GM23338 (cell line): ENCODE data around the gene GGT6. TPM values are rescaled to one million over a fixed set of nuclear protein-coding genes. Genes with fewer than 3 reads are reported as not detected.

Experiments
- ATAC-seq: fragments of 200-7000 bp; cut with Tn5 transposase; 3 replicates; pipeline ENCODE4 v1.9.1; 2020
- DNase-seq: peaks from one replicate; pipeline ENCODE4 v3.0.0-alpha.2; 2015; ENCODE audit warnings: low spot score
- H2AFZ ChIP-seq: fragments of 200-600 bp; sonication (generic); 2 replicates; pipeline ENCODE4 v1.8.0; 2016; ENCODE audit warnings: antibody characterized with exemption, mild to moderate bottlenecking, moderate library complexity
- H3F3A ChIP-seq: fragments of 200-600 bp; sonication (generic); replicated peaks from 2 replicates; pipeline ENCODE4 v1.8.0; 2017; ENCODE audit warnings: antibody characterized with exemption, mixed run types, low read depth
- H3K27ac ChIP-seq: fragments of 200-600 bp; sonication (generic); 2 replicates; pipeline ENCODE4 v1.6.1; 2016; ENCODE audit warnings: low read depth
- H3K27me3 ChIP-seq: fragments of 200-600 bp; sonication (generic); 2 replicates; pipeline ENCODE4 v1.8.0; 2016; ENCODE audit warnings: mild to moderate bottlenecking, mixed run types, moderate library complexity; ENCODE audit not compliant: insufficient read depth
- H3K36me3 ChIP-seq: fragments of 200-600 bp; sonication (generic); 2 replicates; pipeline ENCODE4 v1.8.0; 2016; ENCODE audit warnings: mild to moderate bottlenecking; ENCODE audit not compliant: insufficient read depth
- H3K4me1 ChIP-seq: fragments of 200-600 bp; sonication (generic); 2 replicates; pipeline ENCODE4 v1.8.0; 2016; ENCODE audit warnings: mild to moderate bottlenecking, moderate library complexity; ENCODE audit not compliant: insufficient read depth
- H3K4me2 ChIP-seq: fragments of 200-600 bp; sonication (generic); 2 replicates; pipeline ENCODE4 v1.7.1; 2017; ENCODE audit warnings: mixed run types
- H3K4me3 ChIP-seq: fragments of 200-600 bp; sonication (generic); 2 replicates; pipeline ENCODE4 v1.6.1; 2016; ENCODE audit warnings: mixed run types
- H3K79me2 ChIP-seq: fragments of 200-600 bp; sonication (generic); replicated peaks from 2 replicates; pipeline ENCODE4 v1.8.0; 2017; ENCODE audit warnings: mild to moderate bottlenecking; ENCODE audit not compliant: insufficient read depth
- H3K9me2 ChIP-seq: fragments of 200-600 bp; sonication (generic); 2 replicates; pipeline ENCODE4 v1.8.0; 2017; ENCODE audit not compliant: insufficient read depth
- H4K20me1 ChIP-seq: fragments of 200-600 bp; sonication (generic); replicated peaks from 2 replicates; pipeline ENCODE4 v1.8.0; 2017; ENCODE audit warnings: mild to moderate bottlenecking; ENCODE audit not compliant: insufficient read depth
- H3K27ac Mint-ChIP-seq: 2 replicates; pipeline ENCODE4 v1.8.0; 2020; ENCODE audit warnings: inconsistent platforms, mild to moderate bottlenecking, moderate library complexity, mixed read lengths
- H3K27me3 Mint-ChIP-seq: 3 replicates; pipeline ENCODE4 v1.8.0; 2022; ENCODE audit warnings: low read depth, mild to moderate bottlenecking, moderate library complexity, mixed read lengths, inconsistent platforms; ENCODE audit not compliant: insufficient read depth, poor library complexity
- H3K36me3 Mint-ChIP-seq: 3 replicates; pipeline ENCODE4 v1.8.0; 2021; ENCODE audit warnings: low read depth, mild to moderate bottlenecking, inconsistent platforms, moderate library complexity, mixed read lengths
- H3K4me1 Mint-ChIP-seq: 3 replicates; pipeline ENCODE4 v1.8.0; 2020; ENCODE audit warnings: mild to moderate bottlenecking, inconsistent platforms, mixed read lengths
- H3K4me3 Mint-ChIP-seq: 3 replicates; pipeline ENCODE4 v1.8.0; 2021; ENCODE audit warnings: moderate library complexity, mild to moderate bottlenecking, inconsistent platforms, mixed read lengths
- H3K9me3 Mint-ChIP-seq: 3 replicates; pipeline ENCODE4 v1.8.0; 2020; ENCODE audit warnings: moderate library complexity, mild to moderate bottlenecking, inconsistent platforms, mixed read lengths
- CREB1 ChIP-seq: fragments of 250-450 bp; sonication (Bioruptor Pico); IDR thresholded peaks from 2 replicates; pipeline ENCODE4 v1.5.0; 2020; ENCODE audit warnings: low read depth, mild to moderate bottlenecking, moderate library complexity
- EZH2 ChIP-seq: fragments of 200-600 bp; sonication (generic); IDR thresholded peaks from one replicate; pipeline ENCODE4 v1.8.0; 2017; ENCODE audit warnings: antibody characterized with exemption, mild to moderate bottlenecking, low read depth; ENCODE audit not compliant: unreplicated experiment
- EZH2phosphoT487 ChIP-seq: fragments of 200-600 bp; sonication (generic); IDR thresholded peaks from one replicate; pipeline ENCODE4 v1.8.1; 2018; ENCODE audit warnings: antibody characterized with exemption; ENCODE audit not compliant: unreplicated experiment
- JUNB ChIP-seq: IDR thresholded peaks from one replicate; pipeline ENCODE4 v1.6.1; 2016; ENCODE audit warnings: antibody characterized with exemption; ENCODE audit not compliant: unreplicated experiment
- NANOG ChIP-seq: IDR thresholded peaks from 2 replicates; pipeline ENCODE4 v1.6.1; 2016; ENCODE audit warnings: antibody characterized with exemption, borderline replicate concordance
- POLR2AphosphoS5 ChIP-seq: IDR thresholded peaks from 2 replicates; pipeline ENCODE4 v1.6.1; 2016; ENCODE audit warnings: antibody characterized with exemption, low read depth
- STAT1 ChIP-seq: IDR thresholded peaks from one replicate; pipeline ENCODE4 v1.6.1; 2016; ENCODE audit warnings: antibody characterized with exemption; ENCODE audit not compliant: unreplicated experiment
- ZNF114 ChIP-seq: fragments of 250-450 bp; sonication (Bioruptor Pico); IDR thresholded peaks from 2 replicates; pipeline ENCODE4 v1.5.0; 2020; ENCODE audit warnings: mild to moderate bottlenecking, moderate library complexity
- ZNF331 ChIP-seq: fragments of 250-450 bp; sonication (Bioruptor Pico); IDR thresholded peaks from 2 replicates; pipeline ENCODE4 v1.5.0; 2020; ENCODE audit warnings: low read depth, mild to moderate bottlenecking, moderate library complexity
- polyA plus RNA-seq: library from polyadenylated mRNA; unstranded; fragments of >200 nt; fragmentation: Nextera tagmentation; extraction: Ambion mirVana; gene quantifications from 2 replicates; pipeline ENCODE4 v1.2.1, GENCODE V29; 2016
- total RNA-seq: library from RNA; depleted of rRNA; stranded (reverse); fragments of >200 nt; shearing (Covaris generic); gene quantifications from 2 replicates; pipeline ENCODE4 v1.2.3, GENCODE V29; 2014
- TF ChIP-seq, protein P1 (sequence below): IDR thresholded peaks from one replicate; pipeline ENCODE4 v1.6.1; 2018; ENCODE audit warnings: antibody characterized with exemption; ENCODE audit not compliant: unreplicated experiment
- TF ChIP-seq, protein P2 (sequence below): fragments of 250-450 bp; sonication (Bioruptor Pico); IDR thresholded peaks from 2 replicates; pipeline ENCODE4 v1.5.0; 2020; ENCODE audit warnings: mild to moderate bottlenecking, moderate library complexity
- TF ChIP-seq, protein P3 (sequence below): IDR thresholded peaks from 2 replicates; pipeline ENCODE4 v1.6.1; 2016; ENCODE audit warnings: antibody characterized with exemption
- TF ChIP-seq, protein P4 (sequence below), 2 experiments: fragments of 200-600 bp in 1 of 2; sonication (generic) in 1 of 2; conservative IDR thresholded peaks; 2 replicates each; pipeline versions ENCODE4 v1.5.1 to v1.6.1; 2016 to 2017; ENCODE audit warnings: antibody characterized with exemption in 2 of 2, low read depth in 2 of 2, mild to moderate bottlenecking in 2 of 2, moderate library complexity in 1 of 2

The GGT6 gene
- total and polyA plus RNA-seq, 2 experiments from 2014 or later: 0.24 TPM; not detected in 1

DNA sequence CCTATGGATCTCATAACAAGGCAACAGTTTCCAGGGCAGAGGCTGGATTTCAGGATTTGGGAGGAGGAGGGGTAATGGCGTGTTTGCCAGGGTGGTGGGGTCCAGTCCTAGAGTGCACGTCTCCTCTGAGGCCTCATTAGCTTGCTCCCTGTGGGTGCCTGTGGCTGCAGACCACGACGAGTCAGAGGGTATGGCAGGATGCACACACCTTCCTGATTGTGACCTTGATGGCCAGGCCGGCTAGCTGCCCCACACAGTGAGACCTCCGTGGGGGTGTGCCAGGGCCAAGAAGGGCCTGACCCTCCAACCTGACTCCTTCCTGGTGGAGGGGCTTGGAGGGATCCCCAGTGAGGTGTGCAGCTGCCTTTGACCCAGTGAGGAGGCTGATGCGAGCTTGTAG, 19.9 kb upstream of the GGT6 start:
- Histone ChIP-seq H2AFZ (no peak overlapping the region), H3K9me2 (no peaks in the 10 kb centered on the region)
- H3K4me1 Mint-ChIP-seq: peaks cover 39% of the 10 kb centered on the region

More for the DNA sequence above, 19.9 kb upstream of the GGT6 start:
- ATAC-seq: no peak
- Histone ChIP-seq H3F3A (no peaks in the 10 kb centered on the region), H3K79me2 (no peaks in the 10 kb centered on the region), H3K27ac (no peak overlapping the region), H3K36me3 (no peaks in the 10 kb centered on the region), H3K4me2 (no peak overlapping the region), H3K27me3 (peaks cover 27% of the 10 kb centered on the region), H3K4me3 (no peak overlapping the region), H3K4me1 (peaks cover 27% of the 10 kb centered on the region), H4K20me1 (no peaks in the 10 kb centered on the region)
- DNase-seq: no peak
- Mint-ChIP-seq H3K27me3 (peaks cover 26% of the 10 kb centered on the region), H3K9me3 (peaks cover 5% of the 10 kb centered on the region; the same call in 2 of the 3 replicates), H3K27ac (no peak overlapping the region), H3K4me3 (no peak overlapping the region), H3K36me3 (peaks cover 3% of the 10 kb centered on the region; the same call in 1 of the 3 replicates)
- TF ChIP-seq, protein P1, sequence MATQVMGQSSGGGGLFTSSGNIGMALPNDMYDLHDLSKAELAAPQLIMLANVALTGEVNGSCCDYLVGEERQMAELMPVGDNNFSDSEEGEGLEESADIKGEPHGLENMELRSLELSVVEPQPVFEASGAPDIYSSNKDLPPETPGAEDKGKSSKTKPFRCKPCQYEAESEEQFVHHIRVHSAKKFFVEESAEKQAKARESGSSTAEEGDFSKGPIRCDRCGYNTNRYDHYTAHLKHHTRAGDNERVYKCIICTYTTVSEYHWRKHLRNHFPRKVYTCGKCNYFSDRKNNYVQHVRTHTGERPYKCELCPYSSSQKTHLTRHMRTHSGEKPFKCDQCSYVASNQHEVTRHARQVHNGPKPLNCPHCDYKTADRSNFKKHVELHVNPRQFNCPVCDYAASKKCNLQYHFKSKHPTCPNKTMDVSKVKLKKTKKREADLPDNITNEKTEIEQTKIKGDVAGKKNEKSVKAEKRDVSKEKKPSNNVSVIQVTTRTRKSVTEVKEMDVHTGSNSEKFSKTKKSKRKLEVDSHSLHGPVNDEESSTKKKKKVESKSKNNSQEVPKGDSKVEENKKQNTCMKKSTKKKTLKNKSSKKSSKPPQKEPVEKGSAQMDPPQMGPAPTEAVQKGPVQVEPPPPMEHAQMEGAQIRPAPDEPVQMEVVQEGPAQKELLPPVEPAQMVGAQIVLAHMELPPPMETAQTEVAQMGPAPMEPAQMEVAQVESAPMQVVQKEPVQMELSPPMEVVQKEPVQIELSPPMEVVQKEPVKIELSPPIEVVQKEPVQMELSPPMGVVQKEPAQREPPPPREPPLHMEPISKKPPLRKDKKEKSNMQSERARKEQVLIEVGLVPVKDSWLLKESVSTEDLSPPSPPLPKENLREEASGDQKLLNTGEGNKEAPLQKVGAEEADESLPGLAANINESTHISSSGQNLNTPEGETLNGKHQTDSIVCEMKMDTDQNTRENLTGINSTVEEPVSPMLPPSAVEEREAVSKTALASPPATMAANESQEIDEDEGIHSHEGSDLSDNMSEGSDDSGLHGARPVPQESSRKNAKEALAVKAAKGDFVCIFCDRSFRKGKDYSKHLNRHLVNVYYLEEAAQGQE: no peak
- TF ChIP-seq NANOG (no peak), ZNF331 (CRISPR knock-in tag) (no peak), POLR2AphosphoS5 (no peak), EZH2 (no peak), ZNF114 (no peak), EZH2phosphoT487 (no peak), CREB1 (CRISPR knock-in tag) (no peak), STAT1 (no peak), JUNB (no peak)
- TF ChIP-seq, protein P2, sequence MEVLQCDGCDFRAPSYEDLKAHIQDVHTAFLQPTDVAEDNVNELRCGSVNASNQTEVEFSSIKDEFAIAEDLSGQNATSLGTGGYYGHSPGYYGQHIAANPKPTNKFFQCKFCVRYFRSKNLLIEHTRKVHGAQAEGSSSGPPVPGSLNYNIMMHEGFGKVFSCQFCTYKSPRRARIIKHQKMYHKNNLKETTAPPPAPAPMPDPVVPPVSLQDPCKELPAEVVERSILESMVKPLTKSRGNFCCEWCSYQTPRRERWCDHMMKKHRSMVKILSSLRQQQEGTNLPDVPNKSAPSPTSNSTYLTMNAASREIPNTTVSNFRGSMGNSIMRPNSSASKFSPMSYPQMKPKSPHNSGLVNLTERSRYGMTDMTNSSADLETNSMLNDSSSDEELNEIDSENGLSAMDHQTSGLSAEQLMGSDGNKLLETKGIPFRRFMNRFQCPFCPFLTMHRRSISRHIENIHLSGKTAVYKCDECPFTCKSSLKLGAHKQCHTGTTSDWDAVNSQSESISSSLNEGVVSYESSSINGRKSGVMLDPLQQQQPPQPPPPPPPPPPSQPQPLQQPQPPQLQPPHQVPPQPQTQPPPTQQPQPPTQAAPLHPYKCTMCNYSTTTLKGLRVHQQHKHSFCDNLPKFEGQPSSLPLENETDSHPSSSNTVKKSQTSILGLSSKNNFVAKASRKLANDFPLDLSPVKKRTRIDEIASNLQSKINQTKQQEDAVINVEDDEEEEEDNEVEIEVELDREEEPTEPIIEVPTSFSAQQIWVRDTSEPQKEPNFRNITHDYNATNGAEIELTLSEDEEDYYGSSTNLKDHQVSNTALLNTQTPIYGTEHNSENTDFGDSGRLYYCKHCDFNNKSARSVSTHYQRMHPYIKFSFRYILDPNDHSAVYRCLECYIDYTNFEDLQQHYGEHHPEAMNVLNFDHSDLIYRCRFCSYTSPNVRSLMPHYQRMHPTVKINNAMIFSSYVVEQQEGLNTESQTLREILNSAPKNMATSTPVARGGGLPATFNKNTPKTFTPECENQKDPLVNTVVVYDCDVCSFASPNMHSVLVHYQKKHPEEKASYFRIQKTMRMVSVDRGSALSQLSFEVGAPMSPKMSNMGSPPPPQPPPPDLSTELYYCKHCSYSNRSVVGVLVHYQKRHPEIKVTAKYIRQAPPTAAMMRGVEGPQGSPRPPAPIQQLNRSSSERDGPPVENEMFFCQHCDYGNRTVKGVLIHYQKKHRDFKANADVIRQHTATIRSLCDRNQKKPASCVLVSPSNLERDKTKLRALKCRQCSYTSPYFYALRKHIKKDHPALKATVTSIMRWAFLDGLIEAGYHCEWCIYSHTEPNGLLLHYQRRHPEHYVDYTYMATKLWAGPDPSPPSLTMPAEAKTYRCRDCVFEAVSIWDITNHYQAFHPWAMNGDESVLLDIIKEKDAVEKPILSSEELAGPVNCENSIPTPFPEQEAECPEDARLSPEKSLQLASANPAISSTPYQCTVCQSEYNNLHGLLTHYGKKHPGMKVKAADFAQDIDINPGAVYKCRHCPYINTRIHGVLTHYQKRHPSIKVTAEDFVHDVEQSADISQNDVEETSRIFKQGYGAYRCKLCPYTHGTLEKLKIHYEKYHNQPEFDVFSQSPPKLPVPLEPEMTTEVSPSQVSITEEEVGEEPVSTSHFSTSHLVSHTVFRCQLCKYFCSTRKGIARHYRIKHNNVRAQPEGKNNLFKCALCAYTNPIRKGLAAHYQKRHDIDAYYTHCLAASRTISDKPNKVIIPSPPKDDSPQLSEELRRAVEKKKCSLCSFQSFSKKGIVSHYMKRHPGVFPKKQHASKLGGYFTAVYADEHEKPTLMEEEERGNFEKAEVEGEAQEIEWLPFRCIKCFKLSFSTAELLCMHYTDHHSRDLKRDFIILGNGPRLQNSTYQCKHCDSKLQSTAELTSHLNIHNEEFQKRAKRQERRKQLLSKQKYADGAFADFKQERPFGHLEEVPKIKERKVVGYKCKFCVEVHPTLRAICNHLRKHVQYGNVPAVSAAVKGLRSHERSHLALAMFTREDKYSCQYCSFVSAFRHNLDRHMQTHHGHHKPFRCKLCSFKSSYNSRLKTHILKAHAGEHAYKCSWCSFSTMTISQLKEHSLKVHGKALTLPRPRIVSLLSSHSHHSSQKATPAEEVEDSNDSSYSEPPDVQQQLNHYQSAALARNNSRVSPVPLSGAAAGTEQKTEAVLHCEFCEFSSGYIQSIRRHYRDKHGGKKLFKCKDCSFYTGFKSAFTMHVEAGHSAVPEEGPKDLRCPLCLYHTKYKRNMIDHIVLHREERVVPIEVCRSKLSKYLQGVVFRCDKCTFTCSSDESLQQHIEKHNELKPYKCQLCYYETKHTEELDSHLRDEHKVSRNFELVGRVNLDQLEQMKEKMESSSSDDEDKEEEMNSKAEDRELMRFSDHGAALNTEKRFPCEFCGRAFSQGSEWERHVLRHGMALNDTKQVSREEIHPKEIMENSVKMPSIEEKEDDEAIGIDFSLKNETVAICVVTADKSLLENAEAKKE (CRISPR knock-in tag): no peak
- TF ChIP-seq, protein P3, sequence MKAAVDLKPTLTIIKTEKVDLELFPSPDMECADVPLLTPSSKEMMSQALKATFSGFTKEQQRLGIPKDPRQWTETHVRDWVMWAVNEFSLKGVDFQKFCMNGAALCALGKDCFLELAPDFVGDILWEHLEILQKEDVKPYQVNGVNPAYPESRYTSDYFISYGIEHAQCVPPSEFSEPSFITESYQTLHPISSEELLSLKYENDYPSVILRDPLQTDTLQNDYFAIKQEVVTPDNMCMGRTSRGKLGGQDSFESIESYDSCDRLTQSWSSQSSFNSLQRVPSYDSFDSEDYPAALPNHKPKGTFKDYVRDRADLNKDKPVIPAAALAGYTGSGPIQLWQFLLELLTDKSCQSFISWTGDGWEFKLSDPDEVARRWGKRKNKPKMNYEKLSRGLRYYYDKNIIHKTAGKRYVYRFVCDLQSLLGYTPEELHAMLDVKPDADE: no peak
- TF ChIP-seq, protein P4, sequence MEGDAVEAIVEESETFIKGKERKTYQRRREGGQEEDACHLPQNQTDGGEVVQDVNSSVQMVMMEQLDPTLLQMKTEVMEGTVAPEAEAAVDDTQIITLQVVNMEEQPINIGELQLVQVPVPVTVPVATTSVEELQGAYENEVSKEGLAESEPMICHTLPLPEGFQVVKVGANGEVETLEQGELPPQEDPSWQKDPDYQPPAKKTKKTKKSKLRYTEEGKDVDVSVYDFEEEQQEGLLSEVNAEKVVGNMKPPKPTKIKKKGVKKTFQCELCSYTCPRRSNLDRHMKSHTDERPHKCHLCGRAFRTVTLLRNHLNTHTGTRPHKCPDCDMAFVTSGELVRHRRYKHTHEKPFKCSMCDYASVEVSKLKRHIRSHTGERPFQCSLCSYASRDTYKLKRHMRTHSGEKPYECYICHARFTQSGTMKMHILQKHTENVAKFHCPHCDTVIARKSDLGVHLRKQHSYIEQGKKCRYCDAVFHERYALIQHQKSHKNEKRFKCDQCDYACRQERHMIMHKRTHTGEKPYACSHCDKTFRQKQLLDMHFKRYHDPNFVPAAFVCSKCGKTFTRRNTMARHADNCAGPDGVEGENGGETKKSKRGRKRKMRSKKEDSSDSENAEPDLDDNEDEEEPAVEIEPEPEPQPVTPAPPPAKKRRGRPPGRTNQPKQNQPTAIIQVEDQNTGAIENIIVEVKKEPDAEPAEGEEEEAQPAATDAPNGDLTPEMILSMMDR (conservative IDR thresholded peaks at IDR 0.05; ENCODE audit: low read depth in 2 of 2): no peak
